Mesendoderm (in vitro differentiated cells): ENCODE results near the gene PRDM2.

Experiments
- DNase-seq: peaks from one replicate; pipeline ENCODE4 v3.0.0; 2013
- H2AK5ac ChIP-seq: 2 replicates; pipeline ENCODE4 v1.6.1; 2013; ENCODE audit warnings: low read length, inconsistent platforms
- H2BK120ac ChIP-seq: 2 replicates; pipeline ENCODE4 v1.6.1; 2013; ENCODE audit warnings: low read depth, mild to moderate bottlenecking, low read length, moderate library complexity, mixed read lengths
- H2BK15ac ChIP-seq: replicated peaks from 2 replicates; pipeline ENCODE4 v1.6.1; 2013; ENCODE audit warnings: low read depth, mild to moderate bottlenecking, moderate library complexity
- H2BK5ac ChIP-seq: 2 replicates; pipeline ENCODE4 v1.6.1; 2013; ENCODE audit warnings: low read length, inconsistent platforms
- H3K18ac ChIP-seq: 2 replicates; pipeline ENCODE4 v1.6.1; 2013; ENCODE audit warnings: mild to moderate bottlenecking, low read length, mixed read lengths
- H3K23ac ChIP-seq: one replicate; pipeline ENCODE4 v1.6.1; 2013; ENCODE audit warnings: low read length
- H3K27ac ChIP-seq: 2 replicates; pipeline ENCODE4 v1.5.1; 2013; ENCODE audit warnings: low read depth, mild to moderate bottlenecking, inconsistent platforms, low read length, moderate library complexity
- H3K27me3 ChIP-seq: 2 replicates; pipeline ENCODE4 v1.6.1; 2013; ENCODE audit warnings: low read length, control low read depth, mild to moderate bottlenecking, inconsistent platforms; ENCODE audit not compliant: insufficient read depth, poor library complexity
- H3K36me3 ChIP-seq: 2 replicates; pipeline ENCODE4 v1.6.1; 2013; ENCODE audit warnings: low read length, inconsistent platforms; ENCODE audit not compliant: control insufficient read depth, insufficient read depth
- H3K4ac ChIP-seq: one replicate; pipeline ENCODE4 v1.6.1; 2013; ENCODE audit warnings: low read depth, mild to moderate bottlenecking, low read length, moderate library complexity
- H3K4me1 ChIP-seq: 2 replicates; pipeline ENCODE4 v1.6.1; 2013; ENCODE audit warnings: low read depth, low read length, inconsistent platforms; ENCODE audit not compliant: control insufficient read depth
- H3K4me2 ChIP-seq: 2 replicates; pipeline ENCODE4 v1.6.1; 2013; ENCODE audit warnings: low read length
- H3K4me3 ChIP-seq: 2 replicates; pipeline ENCODE4 v1.5.1; 2013; ENCODE audit warnings: mild to moderate bottlenecking, low read length
- H3K56ac ChIP-seq: one replicate; pipeline ENCODE4 v1.6.1; 2013; ENCODE audit warnings: low read length
- H3K79me1 ChIP-seq: 2 replicates; pipeline ENCODE4 v1.6.1; 2013; ENCODE audit warnings: low read length, inconsistent platforms
- H3K79me2 ChIP-seq: 2 replicates; pipeline ENCODE4 v1.6.1; 2013; ENCODE audit warnings: mild to moderate bottlenecking, low read length; ENCODE audit not compliant: control insufficient read depth, insufficient read depth
- H3K9ac ChIP-seq: 2 replicates; pipeline ENCODE4 v1.6.1; 2013; ENCODE audit warnings: low read length, inconsistent platforms
- H4K5ac ChIP-seq: one replicate; pipeline ENCODE4 v1.6.1; 2013; ENCODE audit warnings: low read length
- H4K8ac ChIP-seq: one replicate; pipeline ENCODE4 v1.6.1; 2013; ENCODE audit warnings: low read depth, mild to moderate bottlenecking, control low read depth, low read length, moderate library complexity
- WGBS: extraction: QIAGEN DNeasy Blood & Tissue Kit; methylation state at CpG from one replicate; pipeline ENCODE4 v1.1.7; 2013; ENCODE audit warnings: low lambda C conversion rate, missing lambda C conversion rate; ENCODE audit not compliant: insufficient coverage; ENCODE audit errors: extremely low coverage; 5-methylcytosine and 5-hydroxymethylcytosine counted together

The PRDM2 gene

DNA sequence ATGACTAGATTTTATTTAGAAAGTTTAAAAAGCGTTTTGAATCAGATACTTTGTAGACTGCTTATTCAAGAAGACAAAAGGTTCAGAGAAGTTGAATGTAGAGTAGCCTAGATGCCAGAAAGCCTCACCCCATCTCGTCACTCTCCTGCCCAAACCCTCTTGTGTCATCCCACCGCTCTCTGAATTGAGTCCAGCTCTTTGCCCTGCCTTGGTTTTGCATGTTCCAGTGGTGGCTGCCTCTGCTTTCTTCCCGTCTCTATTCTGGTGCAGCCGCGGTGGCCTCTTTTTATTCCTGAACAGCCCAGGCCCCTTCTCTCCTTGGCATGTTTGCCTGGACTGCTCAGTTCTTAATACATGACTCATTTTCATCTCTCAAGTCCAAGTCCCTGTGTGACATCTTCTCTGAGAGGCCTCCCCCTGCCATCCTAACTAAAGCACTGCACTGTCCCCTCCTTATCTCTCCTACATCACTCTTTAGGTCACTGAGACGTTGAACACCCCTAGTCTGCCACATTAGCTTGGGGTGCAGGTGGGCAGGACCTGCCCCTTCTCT, 22.9 kb downstream of the PRDM2 start:
- WGBS, result no CpG with 5 or more reads among the region's 7 CpGs
- no peak overlapping the region for H3K27ac ChIP-seq
- no peak for DNase-seq
- no peak overlapping the region for H3K18ac ChIP-seq
- no peak overlapping the region for H3K4me2 ChIP-seq
- no peak overlapping the region for H4K8ac ChIP-seq
- no peaks in the 10 kb centered on the region for H3K36me3 ChIP-seq
- no peak overlapping the region for H3K23ac ChIP-seq
- no peaks in the 10 kb centered on the region for H3K79me2 ChIP-seq
- H3K27me3 ChIP-seq, result no peaks in the 10 kb centered on the region
- no peak overlapping the region for H2BK15ac ChIP-seq
- no peak overlapping the region for H3K56ac ChIP-seq
- no peak overlapping the region for H3K4ac ChIP-seq
- no peak overlapping the region for H2BK5ac ChIP-seq
- no peak overlapping the region for H3K4me3 ChIP-seq
- peaks cover 2% of the 10 kb centered on the region for H3K79me1 ChIP-seq
- H3K9ac ChIP-seq, result no peak overlapping the region
- H2BK120ac ChIP-seq, result no peak overlapping the region
- no peak overlapping the region for H2AK5ac ChIP-seq
- no peak overlapping the region for H4K5ac ChIP-seq
- no peaks in the 10 kb centered on the region for H3K4me1 ChIP-seq

DNA sequence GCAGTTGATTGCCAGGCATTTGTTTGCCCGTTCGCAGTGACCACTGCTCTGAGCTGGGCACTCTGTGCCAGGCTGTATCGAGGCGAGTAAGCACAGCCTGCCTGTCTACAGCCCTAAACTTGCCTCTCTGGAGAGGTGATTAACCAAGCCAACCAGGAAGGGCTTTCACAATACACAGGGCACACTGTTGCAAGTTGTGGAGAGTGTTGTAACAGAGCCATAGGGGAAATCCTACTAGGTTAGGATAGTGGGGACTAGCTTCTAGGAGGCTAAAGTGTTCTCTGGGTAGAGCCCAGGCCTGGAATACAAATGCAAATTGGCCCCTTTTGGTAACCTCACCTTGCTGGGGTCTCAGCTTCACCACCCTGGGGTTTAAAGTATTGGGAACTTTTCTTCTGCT, 23.8 kb downstream of the PRDM2 start:
- H3K27ac ChIP-seq, result no peak overlapping the region
- no peak overlapping the region for H3K4me3 ChIP-seq
- H3K18ac ChIP-seq, result no peak overlapping the region
- no peak overlapping the region for H4K8ac ChIP-seq
- H3K4me2 ChIP-seq, result no peak overlapping the region
- H3K79me2 ChIP-seq, result no peaks in the 10 kb centered on the region
- H2AK5ac ChIP-seq, result no peak overlapping the region
- no peaks in the 10 kb centered on the region for H3K27me3 ChIP-seq
- H3K9ac ChIP-seq, result no peak overlapping the region
- WGBS, result no CpG with 5 or more reads among the region's 4 CpGs
- H3K4me1 ChIP-seq, result no peaks in the 10 kb centered on the region
- peaks cover 2% of the 10 kb centered on the region for H3K79me1 ChIP-seq
- no peaks in the 10 kb centered on the region for H3K36me3 ChIP-seq
- no peak overlapping the region for H2BK120ac ChIP-seq
- no peak overlapping the region for H3K4ac ChIP-seq
- H2BK15ac ChIP-seq, result no peak overlapping the region
- no peak for DNase-seq
- no peak overlapping the region for H3K23ac ChIP-seq
- no peak overlapping the region for H4K5ac ChIP-seq
- H2BK5ac ChIP-seq, result no peak overlapping the region
- no peak overlapping the region for H3K56ac ChIP-seq

DNA sequence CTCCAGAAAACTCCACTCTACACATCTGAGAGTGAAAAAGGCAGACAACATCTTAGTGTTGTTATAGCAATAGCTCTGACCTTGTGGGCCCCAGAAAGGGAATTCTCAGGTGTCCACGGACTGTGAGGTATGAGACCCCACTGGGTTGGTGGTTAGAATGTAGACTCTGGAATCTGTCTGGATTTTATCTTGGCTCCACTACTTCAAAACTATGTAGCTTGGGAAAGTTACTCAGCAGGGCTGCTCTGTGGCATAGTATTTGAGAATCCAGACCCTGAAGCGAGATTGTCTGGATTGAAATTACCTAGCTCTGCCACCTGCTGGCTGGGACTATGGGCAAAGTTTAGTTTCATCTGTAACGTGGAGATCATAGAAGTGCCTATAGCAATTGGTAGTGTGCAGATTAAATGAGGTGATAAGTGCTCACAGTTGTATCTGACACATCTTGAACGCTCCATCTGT, 25.8 kb downstream of the PRDM2 start:
- peak; percentile 67 for DNase-seq

GRCh38 chr1:13728091-13728715, 28.2 kb downstream of the PRDM2 start:
- DNase-seq, result no peak
- Histone ChIP-seq H3K79me1 (peaks cover 3% of the 10 kb centered on the region), H3K18ac (no peak overlapping the region), H2BK15ac (no peak overlapping the region), H3K56ac (no peak overlapping the region), H4K8ac (no peak overlapping the region), H3K27me3 (no peaks in the 10 kb centered on the region), H2BK120ac (no peak overlapping the region), H2BK5ac (no peak overlapping the region), H3K9ac (no peak overlapping the region), H3K79me2 (no peaks in the 10 kb centered on the region), H3K27ac (no peak overlapping the region), H2AK5ac (no peak overlapping the region), H3K4me1 (no peaks in the 10 kb centered on the region), H3K4me2 (no peak overlapping the region), H4K5ac (no peak overlapping the region), H3K36me3 (no peaks in the 10 kb centered on the region), H3K4me3 (no peak overlapping the region), H3K23ac (no peak overlapping the region), H3K4ac (no peak overlapping the region)
- no CpG with 5 or more reads among the region's 4 CpGs for WGBS

More for the DNA sequence above, 25.8 kb downstream of the PRDM2 start:
- H3K36me3 ChIP-seq, result no peaks in the 10 kb centered on the region
- no peak overlapping the region for H3K4me2 ChIP-seq
- H3K79me1 ChIP-seq, result peaks cover 3% of the 10 kb centered on the region
- H2BK5ac ChIP-seq, result no peak overlapping the region
- H2BK15ac ChIP-seq, result no peak overlapping the region
- H3K9ac ChIP-seq, result no peak overlapping the region
- no peak overlapping the region for H3K56ac ChIP-seq
- H3K4ac ChIP-seq, result no peak overlapping the region
- H3K23ac ChIP-seq, result no peak overlapping the region
- no peak overlapping the region for H3K27ac ChIP-seq
- no peaks in the 10 kb centered on the region for H3K4me1 ChIP-seq
- H4K5ac ChIP-seq, result no peak overlapping the region
- H4K8ac ChIP-seq, result no peak overlapping the region
- H2BK120ac ChIP-seq, result no peak overlapping the region
- no CpG with 5 or more reads among the region's 4 CpGs for WGBS
- no peaks in the 10 kb centered on the region for H3K79me2 ChIP-seq
- no peak overlapping the region for H2AK5ac ChIP-seq
- H3K27me3 ChIP-seq, result no peaks in the 10 kb centered on the region
- H3K18ac ChIP-seq, result no peak overlapping the region
- no peak overlapping the region for H3K4me3 ChIP-seq

DNA sequence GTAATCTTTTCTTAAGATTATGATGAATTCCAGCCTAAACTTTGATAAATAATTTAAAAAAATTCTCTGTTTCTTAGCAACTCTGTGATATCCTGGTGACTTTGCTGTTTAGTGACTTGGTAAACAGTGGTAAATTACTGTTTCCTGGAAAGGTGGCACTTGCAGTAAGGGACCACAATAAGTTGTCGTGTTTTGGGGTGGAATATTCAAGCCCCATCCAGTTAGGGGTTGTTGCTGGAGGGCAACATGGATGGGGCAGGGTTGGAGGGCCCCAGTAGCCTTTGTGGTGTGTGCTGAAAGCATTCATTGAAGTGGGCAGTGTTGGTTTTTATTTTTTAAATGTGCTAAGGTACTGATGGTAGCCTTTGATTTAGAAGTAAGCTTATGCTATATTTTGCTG, 30.3 kb downstream of the PRDM2 start:
- H4K8ac ChIP-seq, result no peak overlapping the region
- no peak for DNase-seq
- no peak overlapping the region for H2BK5ac ChIP-seq
- no peak overlapping the region for H3K4me3 ChIP-seq
- H2BK15ac ChIP-seq, result no peak overlapping the region
- no peak overlapping the region for H3K56ac ChIP-seq
- H2AK5ac ChIP-seq, result no peak overlapping the region
- H3K36me3 ChIP-seq, result no peaks in the 10 kb centered on the region
- H3K18ac ChIP-seq, result no peak overlapping the region
- H4K5ac ChIP-seq, result no peak overlapping the region
- H3K23ac ChIP-seq, result no peak overlapping the region
- H3K4me1 ChIP-seq, result no peaks in the 10 kb centered on the region
- peaks cover 3% of the 10 kb centered on the region for H3K79me1 ChIP-seq
- no CpG with 5 or more reads among the region's 1 CpG for WGBS
- H3K9ac ChIP-seq, result no peak overlapping the region
- H2BK120ac ChIP-seq, result no peak overlapping the region
- no peak overlapping the region for H3K4ac ChIP-seq
- no peaks in the 10 kb centered on the region for H3K79me2 ChIP-seq
- no peak overlapping the region for H3K27ac ChIP-seq
- H3K27me3 ChIP-seq, result no peaks in the 10 kb centered on the region
- no peak overlapping the region for H3K4me2 ChIP-seq
